CD4-positive, alpha-beta T cell treated with Interleukin-10 for 1 hour (primary cell): ENCODE measurements around the gene MATR3.

Source experiments
- DNase-seq: peaks from one replicate; pipeline ENCODE4 v3.0.0-alpha.2; 2020

Gene MATR3

GRCh38 chr5:139360384-139360783, 66.8 kb downstream of the MATR3 start:
- no peak for DNase-seq

GRCh38 chr5:139361835-139362429, 68.4 kb downstream of the MATR3 start:
- DNase-seq: no peak

- no peak for DNase-seq
These were observed 70.4 kb downstream of the MATR3 start for GRCh38 chr5:139363937-139364336.

GRCh38 chr5:139364466-139364865, 70.9 kb downstream of the MATR3 start:
- no peak for DNase-seq

GRCh38 chr5:139368613-139369012, 75.1 kb downstream of the MATR3 start:
- DNase-seq: no peak

- DNase-seq: no peak
These were observed 75.6 kb downstream of the MATR3 start for GRCh38 chr5:139369181-139369580.

- no peak for DNase-seq
These were observed 78.2 kb downstream of the MATR3 start for GRCh38 chr5:139371482-139372435.

- DNase-seq: no peak
These were observed 81.4 kb downstream of the MATR3 start for GRCh38 chr5:139374909-139375308.

- no peak for DNase-seq
These were observed 82.8 kb downstream of the MATR3 start for GRCh38 chr5:139376364-139376763.

GRCh38 chr5:139377226-139377625, 83.7 kb downstream of the MATR3 start:
- no peak for DNase-seq

GRCh38 chr5:139378101-139378825, 84.7 kb downstream of the MATR3 start:
- DNase-seq: no peak

GRCh38 chr5:139378941-139379361, 85.4 kb downstream of the MATR3 start:
- DNase-seq: no peak

GRCh38 chr5:139379626-139380449, 86.3 kb downstream of the MATR3 start:
- no peak for DNase-seq
